ENCODE data around the gene PSME4.
A peak's percentile ranks its signal among the peaks of the same experiment; 100 is the strongest.
"Not testable (repeated sequence)": the region's sequence is repeated elsewhere in the genome, so short reads cannot be mapped to it uniquely, and the experiment has no call there.

Gene PSME4

DNA sequence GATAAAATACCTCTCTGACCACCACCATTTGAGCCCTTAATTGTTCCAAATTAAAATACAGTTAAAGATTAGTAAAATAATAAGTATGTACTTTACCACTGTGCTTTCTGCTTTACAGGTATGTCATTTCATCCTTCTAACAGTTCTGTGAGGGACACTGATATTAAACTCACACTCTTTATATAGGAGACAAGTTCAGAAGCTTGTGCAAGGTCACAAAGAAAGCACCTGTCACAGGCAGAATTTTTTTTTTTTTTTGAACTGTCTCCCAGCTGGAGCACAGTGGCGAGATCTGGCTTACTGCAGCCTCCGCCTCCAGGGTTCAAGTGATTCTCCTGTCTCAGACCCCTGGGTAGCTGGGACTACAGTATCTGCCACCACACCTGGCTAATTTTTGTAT, 89.4 kb downstream of the PSME4 start:
- DNase-seq (ENCODE audit: low spot score): no peak

GRCh38 chr2:53880756-53881155, 90.0 kb downstream of the PSME4 start:
- DNase-seq (ENCODE audit: low spot score): peak; percentile 77

- DNase-seq (ENCODE audit: low spot score): no peak
Measured at GRCh38 chr2:53877556-53877955, 93.2 kb downstream of the PSME4 start.

DNA sequence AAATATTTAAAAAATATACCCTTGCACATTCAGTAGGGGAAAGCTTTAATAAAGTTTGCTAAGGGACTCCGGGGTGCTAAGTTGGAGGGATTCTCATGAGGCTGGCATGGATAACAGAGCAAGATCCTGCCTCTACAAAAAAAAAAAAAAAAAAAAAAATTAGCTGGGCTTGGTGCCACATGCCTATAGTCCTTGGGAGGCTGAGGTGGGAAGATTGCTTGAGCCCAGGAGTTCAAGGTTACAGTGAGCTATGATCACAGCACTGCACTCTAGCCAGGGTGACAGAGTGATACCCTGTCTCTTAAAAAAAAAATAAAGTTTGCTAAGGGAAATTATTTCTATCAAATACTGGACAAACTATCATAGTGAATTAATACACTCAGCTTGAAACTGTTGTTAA, 93.7 kb downstream of the PSME4 start:
- DNase-seq (ENCODE audit: low spot score): no peak

GRCh38 chr2:53874401-53874950, 96.3 kb downstream of the PSME4 start:
- no peak for DNase-seq (ENCODE audit: low spot score)

GRCh38 chr2:53867773-53868172, 103.0 kb downstream of the PSME4 start:
- no peak for DNase-seq (ENCODE audit: low spot score)

- DNase-seq (ENCODE audit: low spot score): no peak
Measured at GRCh38 chr2:53867169-53867568, 103.6 kb downstream of the PSME4 start.

- DNase-seq (ENCODE audit: low spot score): no peak
Measured at GRCh38 chr2:53865962-53866361, 104.8 kb downstream of the PSME4 start.

GRCh38 chr2:53865264-53865663, 105.5 kb downstream of the PSME4 start:
- no peak for DNase-seq (ENCODE audit: low spot score)

DNA sequence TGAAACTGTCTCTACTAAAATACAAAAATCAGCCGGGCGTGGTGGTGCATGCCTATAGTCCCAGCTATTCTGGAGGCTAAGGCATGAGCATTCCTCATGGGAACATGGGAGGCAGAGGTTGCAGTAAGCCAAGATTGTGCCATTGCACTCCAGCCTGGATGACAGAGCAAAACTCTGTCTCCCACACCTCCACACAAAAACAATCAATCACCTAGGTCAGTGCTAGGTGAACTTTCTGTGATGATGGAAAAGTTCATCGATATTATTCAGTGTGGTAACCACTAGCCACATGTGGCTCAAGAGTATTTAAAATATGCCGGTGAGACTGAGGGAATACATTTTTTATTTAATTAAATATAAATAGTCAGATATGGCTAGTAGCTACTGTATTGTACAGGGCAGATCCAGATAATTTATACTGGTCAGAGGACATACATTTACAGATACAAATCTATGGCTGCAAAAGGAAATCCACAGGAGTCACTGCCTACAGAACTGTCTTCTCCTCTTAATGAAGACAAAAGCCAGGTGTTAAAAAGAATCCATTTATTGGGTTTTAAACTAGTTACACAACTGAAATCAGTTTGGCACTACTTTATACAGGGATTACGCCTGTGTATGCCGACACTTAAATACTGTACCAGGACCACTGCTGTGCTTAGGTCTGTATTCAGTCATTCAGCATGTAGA, 107.1 kb downstream of the PSME4 start:
- no peak for DNase-seq (ENCODE audit: low spot score)

GRCh38 chr2:53861824-53862223, 109.0 kb downstream of the PSME4 start:
- no peak for DNase-seq (ENCODE audit: low spot score)

- peak; percentile 73 for DNase-seq (ENCODE audit: low spot score)
Measured at GRCh38 chr2:53859206-53860181, 111.3 kb downstream of the PSME4 start, which contains the start of gene GPR75. GPR75 (minus strand) TSS chr2:53859967; CDS start chr2:53854756, 5,211 bp downstream.

- no peak for DNase-seq (ENCODE audit: low spot score)
Measured at GRCh38 chr2:53856272-53856671, 114.5 kb downstream of the PSME4 start.

- no peak for DNase-seq (ENCODE audit: low spot score)
Measured at GRCh38 chr2:53854678-53855077, 116.1 kb downstream of the PSME4 start.

GRCh38 chr2:53852532-53852931, 118.3 kb downstream of the PSME4 start:
- DNase-seq (ENCODE audit: low spot score): no peak

- not testable (repeated sequence) for DNase-seq (ENCODE audit: low spot score)
Measured at GRCh38 chr2:53851052-53851757, 119.6 kb downstream of the PSME4 start.

GRCh38 chr2:53848062-53848461, 122.7 kb downstream of the PSME4 start:
- no peak for DNase-seq (ENCODE audit: low spot score)

GRCh38 chr2:53843595-53843994, 127.2 kb downstream of the PSME4 start:
- no peak for DNase-seq (ENCODE audit: low spot score)

DNA sequence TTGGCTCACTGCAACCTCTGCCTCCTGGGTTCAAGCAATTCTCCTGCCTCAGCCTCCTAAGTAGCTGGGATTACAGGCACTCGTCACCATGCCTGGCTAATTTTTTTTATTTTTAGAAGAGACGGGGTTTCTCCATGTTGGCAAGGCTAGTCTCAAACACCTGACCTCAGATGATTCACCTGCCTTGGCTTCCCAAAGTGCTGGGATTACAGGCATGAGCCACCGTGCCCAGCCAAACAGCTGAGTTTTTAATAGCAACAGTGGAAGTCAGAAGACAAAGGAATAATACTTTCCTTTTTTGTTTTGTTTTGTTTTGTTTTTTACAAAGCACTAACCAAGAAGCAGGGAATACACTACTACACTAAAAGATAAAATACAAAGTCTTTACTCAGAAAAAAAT, 127.9 kb downstream of the PSME4 start:
- DNase-seq (ENCODE audit: low spot score): no peak

DNA sequence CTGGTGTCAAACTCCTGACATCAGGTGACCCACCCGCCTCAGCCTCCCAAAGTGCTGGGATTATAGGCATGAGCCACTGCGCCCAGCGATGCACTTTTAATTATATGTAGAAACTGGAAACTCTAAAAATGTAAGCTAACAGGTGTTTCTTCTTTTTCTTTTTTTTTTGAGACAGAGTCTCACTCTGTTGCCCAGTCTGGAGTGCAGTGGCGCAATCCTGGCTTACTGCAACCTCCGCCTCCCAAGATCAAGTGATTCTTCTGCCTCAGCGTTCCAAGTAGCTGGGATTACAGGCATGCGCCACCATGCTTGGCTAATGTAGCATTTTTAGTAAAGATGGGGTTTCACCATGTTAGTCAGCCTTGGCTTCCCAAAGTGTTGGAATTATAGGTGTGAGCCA, 129.1 kb downstream of the PSME4 start:
- DNase-seq (ENCODE audit: low spot score): not testable (repeated sequence)

GRCh38 chr2:53840580-53840979, 130.2 kb downstream of the PSME4 start:
- no peak for DNase-seq (ENCODE audit: low spot score)

GRCh38 chr2:53829980-53830290, 140.9 kb downstream of the PSME4 start:
- DNase-seq (ENCODE audit: low spot score): not testable (repeated sequence)

Data from AG20443 (cell line).